ENCODE results near the gene LRRC74A. TPM values are rescaled to one million over a fixed set of nuclear protein-coding genes. Genes with fewer than 3 reads are reported as not detected.

LRRC74A gene
- total RNA-seq, 1 donor from 2014 or later, result not detected

DNA sequence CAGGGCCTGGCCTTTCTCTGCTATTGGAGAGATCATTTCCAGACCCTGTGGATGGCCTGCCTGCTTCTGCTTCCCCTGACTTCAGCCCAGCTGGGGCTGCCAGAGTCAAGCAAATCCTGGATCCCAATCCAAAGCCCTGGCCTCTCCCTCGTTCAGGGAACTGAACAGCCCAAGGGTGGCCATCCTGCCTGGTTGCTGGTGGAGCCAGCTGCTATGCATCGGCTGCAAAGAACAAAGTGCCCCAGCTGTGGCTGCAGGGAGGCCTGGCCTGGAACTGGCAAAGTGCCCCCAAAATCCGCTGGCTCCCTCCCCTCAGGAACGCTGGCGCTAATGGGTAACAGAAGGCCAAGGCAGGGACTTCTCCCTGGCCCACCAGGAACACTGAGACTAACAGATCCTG lies 56.4 kb downstream of the LRRC74A start:
- no peak overlapping the region for H3K27ac Mint-ChIP-seq (ENCODE audit: unreplicated experiment)
- no peaks in the 10 kb centered on the region for H3K27me3 Mint-ChIP-seq (ENCODE audit: unreplicated experiment)
- peaks cover 11% of the 10 kb centered on the region for H3K4me1 Mint-ChIP-seq (ENCODE audit: unreplicated experiment)
- no peak for DNase-seq (ENCODE audit: extremely low spot score, unreplicated experiment)
- H3K36me3 Mint-ChIP-seq (ENCODE audit: unreplicated experiment), result no peaks in the 10 kb centered on the region
- no peaks in the 10 kb centered on the region for H3K9me3 Mint-ChIP-seq (ENCODE audit: unreplicated experiment)
- TF ChIP-seq, protein P1, sequence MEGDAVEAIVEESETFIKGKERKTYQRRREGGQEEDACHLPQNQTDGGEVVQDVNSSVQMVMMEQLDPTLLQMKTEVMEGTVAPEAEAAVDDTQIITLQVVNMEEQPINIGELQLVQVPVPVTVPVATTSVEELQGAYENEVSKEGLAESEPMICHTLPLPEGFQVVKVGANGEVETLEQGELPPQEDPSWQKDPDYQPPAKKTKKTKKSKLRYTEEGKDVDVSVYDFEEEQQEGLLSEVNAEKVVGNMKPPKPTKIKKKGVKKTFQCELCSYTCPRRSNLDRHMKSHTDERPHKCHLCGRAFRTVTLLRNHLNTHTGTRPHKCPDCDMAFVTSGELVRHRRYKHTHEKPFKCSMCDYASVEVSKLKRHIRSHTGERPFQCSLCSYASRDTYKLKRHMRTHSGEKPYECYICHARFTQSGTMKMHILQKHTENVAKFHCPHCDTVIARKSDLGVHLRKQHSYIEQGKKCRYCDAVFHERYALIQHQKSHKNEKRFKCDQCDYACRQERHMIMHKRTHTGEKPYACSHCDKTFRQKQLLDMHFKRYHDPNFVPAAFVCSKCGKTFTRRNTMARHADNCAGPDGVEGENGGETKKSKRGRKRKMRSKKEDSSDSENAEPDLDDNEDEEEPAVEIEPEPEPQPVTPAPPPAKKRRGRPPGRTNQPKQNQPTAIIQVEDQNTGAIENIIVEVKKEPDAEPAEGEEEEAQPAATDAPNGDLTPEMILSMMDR (IDR thresholded peaks at IDR 0.05), result no peak
- no peak overlapping the region for H3K4me3 Mint-ChIP-seq (ENCODE audit: unreplicated experiment)

GRCh38 chr14:76883447-76883846 lies 57.2 kb downstream of the LRRC74A start:
- peaks cover 8% of the 10 kb centered on the region for H3K4me1 Mint-ChIP-seq (ENCODE audit: unreplicated experiment)
- no peaks in the 10 kb centered on the region for H3K36me3 Mint-ChIP-seq (ENCODE audit: unreplicated experiment)
- DNase-seq (ENCODE audit: extremely low spot score, unreplicated experiment), result no peak
- H3K4me3 Mint-ChIP-seq (ENCODE audit: unreplicated experiment), result no peak overlapping the region
- no peaks in the 10 kb centered on the region for H3K27me3 Mint-ChIP-seq (ENCODE audit: unreplicated experiment)
- no peak overlapping the region for H3K27ac Mint-ChIP-seq (ENCODE audit: unreplicated experiment)
- H3K9me3 Mint-ChIP-seq (ENCODE audit: unreplicated experiment), result no peaks in the 10 kb centered on the region
- TF ChIP-seq, protein P1 (IDR thresholded peaks at IDR 0.05), result no peak

DNA sequence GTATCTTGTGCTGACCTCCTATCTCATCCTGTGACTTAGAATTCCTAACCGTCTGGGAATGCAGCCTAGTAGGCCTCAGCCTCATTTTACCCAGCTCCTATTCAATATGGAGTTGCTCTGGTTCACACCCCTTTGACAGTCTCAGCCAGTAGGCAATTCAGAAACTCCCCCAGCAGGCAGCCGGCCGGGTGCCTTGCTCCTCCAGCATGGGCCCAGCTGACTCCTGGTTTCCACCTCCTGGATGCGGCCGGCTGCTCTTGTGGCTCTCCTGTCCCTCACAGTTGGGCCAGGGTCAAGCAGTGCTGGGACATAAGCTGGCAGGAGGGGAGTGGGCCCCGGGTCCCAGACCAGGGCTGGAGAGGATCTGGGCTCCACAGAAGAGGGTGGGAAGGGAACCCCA lies 58.2 kb downstream of the LRRC74A start:
- Mint-ChIP-seq H3K4me3 (ENCODE audit: unreplicated experiment) (no peak overlapping the region), H3K9me3 (ENCODE audit: unreplicated experiment) (no peaks in the 10 kb centered on the region), H3K27me3 (ENCODE audit: unreplicated experiment) (no peaks in the 10 kb centered on the region), H3K4me1 (ENCODE audit: unreplicated experiment) (peaks cover 8% of the 10 kb centered on the region), H3K36me3 (ENCODE audit: unreplicated experiment) (no peaks in the 10 kb centered on the region), H3K27ac (ENCODE audit: unreplicated experiment) (no peak overlapping the region)
- DNase-seq (ENCODE audit: extremely low spot score, unreplicated experiment), result no peak
- TF ChIP-seq, protein P1 (IDR thresholded peaks at IDR 0.05), result no peak

DNA sequence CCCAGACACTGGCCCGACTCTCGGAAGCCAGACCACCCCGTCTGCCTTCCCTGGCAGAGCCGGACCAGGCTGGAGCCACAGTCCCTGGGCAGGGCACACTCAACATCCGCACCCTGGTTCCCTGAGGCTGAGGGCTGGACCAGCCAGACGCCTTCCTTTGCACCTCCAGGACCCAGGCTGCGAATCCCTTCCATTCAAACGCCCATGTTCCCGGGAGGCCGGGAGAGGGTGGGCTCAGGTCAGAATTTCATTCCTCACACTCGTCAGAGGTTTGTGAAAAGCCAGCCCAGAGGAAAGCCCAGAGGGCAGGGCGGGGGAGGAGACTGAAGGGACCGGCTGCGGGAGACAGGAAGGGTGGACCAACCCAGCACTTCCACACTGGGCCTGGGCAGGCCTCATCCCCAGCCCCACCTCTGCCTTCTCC lies 58.7 kb downstream of the LRRC74A start:
- H3K27me3 Mint-ChIP-seq (ENCODE audit: unreplicated experiment), result no peaks in the 10 kb centered on the region
- H3K4me3 Mint-ChIP-seq (ENCODE audit: unreplicated experiment), result no peak overlapping the region
- H3K4me1 Mint-ChIP-seq (ENCODE audit: unreplicated experiment), result peaks cover 8% of the 10 kb centered on the region
- no peak overlapping the region for H3K27ac Mint-ChIP-seq (ENCODE audit: unreplicated experiment)
- H3K9me3 Mint-ChIP-seq (ENCODE audit: unreplicated experiment), result no peaks in the 10 kb centered on the region
- no peaks in the 10 kb centered on the region for H3K36me3 Mint-ChIP-seq (ENCODE audit: unreplicated experiment)
- TF ChIP-seq, protein P1 (IDR thresholded peaks at IDR 0.05), result no peak
- DNase-seq (ENCODE audit: extremely low spot score, unreplicated experiment), result no peak

DNA sequence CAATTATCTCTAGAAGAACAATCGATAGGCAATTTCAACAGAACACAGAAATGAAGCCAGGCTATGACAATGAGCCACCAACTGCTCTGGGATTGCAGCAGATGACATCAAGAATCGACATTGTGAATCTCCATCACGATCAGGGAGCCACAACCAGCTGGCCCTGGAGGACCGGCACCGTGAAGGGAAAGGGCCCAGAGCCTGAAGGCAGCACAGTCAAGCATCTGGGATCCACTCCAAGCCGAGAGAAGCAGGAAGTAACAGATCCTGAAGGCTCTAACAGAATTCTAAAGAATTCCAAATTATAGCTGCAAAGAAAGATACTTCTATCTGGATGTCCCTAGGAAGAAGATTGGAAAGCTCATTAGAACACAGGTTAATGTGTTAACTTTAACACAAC lies 61.0 kb downstream of the LRRC74A start:
- no peaks in the 10 kb centered on the region for H3K27me3 Mint-ChIP-seq (ENCODE audit: unreplicated experiment)
- TF ChIP-seq, protein P1 (IDR thresholded peaks at IDR 0.05), result no peak
- no peaks in the 10 kb centered on the region for H3K36me3 Mint-ChIP-seq (ENCODE audit: unreplicated experiment)
- H3K4me1 Mint-ChIP-seq (ENCODE audit: unreplicated experiment), result peaks cover 8% of the 10 kb centered on the region
- no peak overlapping the region for H3K4me3 Mint-ChIP-seq (ENCODE audit: unreplicated experiment)
- no peak overlapping the region for H3K27ac Mint-ChIP-seq (ENCODE audit: unreplicated experiment)
- no peak for DNase-seq (ENCODE audit: extremely low spot score, unreplicated experiment)
- no peaks in the 10 kb centered on the region for H3K9me3 Mint-ChIP-seq (ENCODE audit: unreplicated experiment)

Data from osteocyte (in vitro differentiated cells).